Kidney (tissue), 14 donors: Measurements from ENCODE around the gene RPS6KB2. TPM values are rescaled to one million over a fixed set of nuclear protein-coding genes. Genes with fewer than 3 reads are reported as not detected.

Experiments
- DNase-seq, 5 donors: peaks; one replicate each; pipeline ENCODE4 v3.0.0-alpha.2; 2013 to 2020
- FAIRE-seq: peaks from 2 replicates; lab custom pipeline; 2012; peaks lifted over from hg19 to GRCh38; lab: Jason Lieb, UNC
- H3K27ac ChIP-seq, 2 donors: one replicate each; pipeline ENCODE4 v1.7.0; 2013; ENCODE audit warnings: low read depth in 2 of 2, low read length in 2 of 2, inconsistent platforms in 1 of 2
- H3K27me3 ChIP-seq: one replicate; pipeline ENCODE4 v1.7.1; 2013; ENCODE audit warnings: low read length, inconsistent platforms; ENCODE audit not compliant: control insufficient read depth, insufficient read depth
- H3K36me3 ChIP-seq, 3 donors: one replicate each; pipeline versions ENCODE4 v1.7.0 to v1.7.1; 2013; ENCODE audit warnings: low read length in 3 of 3, control low read depth in 1 of 3, inconsistent platforms in 1 of 3; ENCODE audit not compliant: insufficient read depth in 3 of 3, control insufficient read depth in 2 of 3
- H3K4me1 ChIP-seq, 3 donors: one replicate each; pipeline versions ENCODE4 v1.7.0 to v1.7.1; 2013; ENCODE audit warnings: low read length in 3 of 3, inconsistent platforms in 1 of 3, low read depth in 1 of 3; ENCODE audit not compliant: control insufficient read depth in 2 of 3, insufficient read depth in 2 of 3
- H3K4me3 ChIP-seq, 3 donors: one replicate each; pipeline versions ENCODE4 v1.7.0 to v1.8.1; 2013; ENCODE audit warnings: low read length in 3 of 3, control low read depth in 1 of 3, inconsistent platforms in 1 of 3
- H3K9ac ChIP-seq, 3 donors: one replicate each; pipeline versions ENCODE4 v1.7.0 to v1.7.1; 2013; ENCODE audit warnings: low read length in 3 of 3, control low read depth in 1 of 3, inconsistent platforms in 1 of 3
- H3K9me3 ChIP-seq, 3 donors: one replicate each; pipeline versions ENCODE4 v1.7.0 to v1.7.1; 2013; ENCODE audit warnings: low read length in 3 of 3, control low read depth in 1 of 3, inconsistent platforms in 1 of 3; ENCODE audit not compliant: control insufficient read depth in 2 of 3, insufficient read depth in 1 of 3
- intact Hi-C: fragments of 100-400 bp; cut with DNase I; formaldehyde crosslinking; loops from one replicate; pipeline ENCODE4 v1.11.1; 2022
- polyA plus RNA-seq: library from polyadenylated mRNA; stranded (reverse); fragments of 350-450 nt; fragmentation: Illumina TruSeq; extraction: RNeasy Lipid Tissue Mini Kit (QIAGEN cat#74804); gene quantifications from one replicate; pipeline ENCODE4 v1.2.3, GENCODE V29; 2014; ENCODE audit warnings: low read depth, low replicate concordance; ENCODE audit not compliant: insufficient read depth
- total RNA-seq: library from RNA; stranded (reverse); fragmentation: NEBNext Ultra II Directional; extraction: Animal tissue kit (Norgen Biotek cat#: 25700); gene quantifications from one replicate; pipeline ENCODE4 v1.2.1, GENCODE V29; 2021
- TF ChIP-seq, protein P1 (sequence below): IDR thresholded peaks from 3 replicates; pipeline ENCODE4 v1.5.1; 2012; ENCODE audit warnings: mild to moderate bottlenecking, moderate library complexity, borderline replicate concordance; ENCODE audit not compliant: insufficient read depth; ENCODE audit errors: extremely low read depth
- donor health status: control.
- donor health status: control.
- donor health status: control.
- donor health status: control.
- donor health status: control.
- donor health status: DM: yes; HTN: yes; CAD: no.
- donor health status: Normal renal cell carcinoma (clear cell type).

Gene RPS6KB2
- total and polyA plus RNA-seq, 2 donors from 2014 or later: 41.3 to 45.4 TPM

DNA sequence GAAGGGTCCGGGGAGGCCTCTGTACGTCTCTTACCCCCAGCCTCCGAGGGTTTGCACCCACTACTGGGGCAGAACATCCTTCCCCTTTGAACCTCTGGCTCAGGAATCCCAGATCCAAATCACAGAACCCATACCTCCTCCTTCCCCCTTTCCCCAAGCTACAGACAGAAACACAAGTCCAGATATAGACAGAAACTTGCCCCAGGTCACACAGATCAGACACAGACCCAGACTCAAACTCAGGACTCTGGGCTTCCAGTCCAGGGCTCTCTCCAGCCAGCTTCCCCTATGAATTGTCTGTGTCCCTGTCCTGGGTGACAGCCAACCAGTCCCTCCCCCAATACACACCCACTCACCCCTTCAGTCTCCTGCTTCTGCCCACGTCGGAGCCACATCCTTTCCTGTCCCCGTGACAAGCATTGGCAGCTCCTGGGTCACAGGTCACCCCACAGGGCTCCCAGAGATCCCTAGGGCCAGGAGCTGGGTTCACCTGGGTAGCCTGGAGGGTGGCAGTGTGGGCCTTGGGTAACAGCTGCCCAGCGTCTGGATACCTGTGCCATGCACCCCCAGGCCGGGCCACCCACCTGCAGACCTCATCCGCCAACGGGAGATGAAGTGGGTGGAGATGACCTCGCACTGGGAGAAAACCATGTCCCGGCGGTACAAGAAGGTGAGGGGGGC is 23.6 kb upstream of the RPS6KB2 start:
- H3K9ac ChIP-seq: no peak overlapping the region
- TF ChIP-seq, protein P1, sequence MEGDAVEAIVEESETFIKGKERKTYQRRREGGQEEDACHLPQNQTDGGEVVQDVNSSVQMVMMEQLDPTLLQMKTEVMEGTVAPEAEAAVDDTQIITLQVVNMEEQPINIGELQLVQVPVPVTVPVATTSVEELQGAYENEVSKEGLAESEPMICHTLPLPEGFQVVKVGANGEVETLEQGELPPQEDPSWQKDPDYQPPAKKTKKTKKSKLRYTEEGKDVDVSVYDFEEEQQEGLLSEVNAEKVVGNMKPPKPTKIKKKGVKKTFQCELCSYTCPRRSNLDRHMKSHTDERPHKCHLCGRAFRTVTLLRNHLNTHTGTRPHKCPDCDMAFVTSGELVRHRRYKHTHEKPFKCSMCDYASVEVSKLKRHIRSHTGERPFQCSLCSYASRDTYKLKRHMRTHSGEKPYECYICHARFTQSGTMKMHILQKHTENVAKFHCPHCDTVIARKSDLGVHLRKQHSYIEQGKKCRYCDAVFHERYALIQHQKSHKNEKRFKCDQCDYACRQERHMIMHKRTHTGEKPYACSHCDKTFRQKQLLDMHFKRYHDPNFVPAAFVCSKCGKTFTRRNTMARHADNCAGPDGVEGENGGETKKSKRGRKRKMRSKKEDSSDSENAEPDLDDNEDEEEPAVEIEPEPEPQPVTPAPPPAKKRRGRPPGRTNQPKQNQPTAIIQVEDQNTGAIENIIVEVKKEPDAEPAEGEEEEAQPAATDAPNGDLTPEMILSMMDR: no peak
- no peak overlapping the region for H3K27ac ChIP-seq
- H3K9me3 ChIP-seq: no peaks in the 10 kb centered on the region
- no peaks in the 10 kb centered on the region for H3K27me3 ChIP-seq
- peak in 1 of 5 donors; percentile 80 for DNase-seq
- intact Hi-C loops: no loop called here
- no peak for FAIRE-seq
- no peak overlapping the region for H3K4me3 ChIP-seq
- peaks cover 0 to 11% (median 5%) of the 10 kb centered on the region in 3 donors for H3K4me1 ChIP-seq
- no peaks in the 10 kb centered on the region for H3K36me3 ChIP-seq

DNA sequence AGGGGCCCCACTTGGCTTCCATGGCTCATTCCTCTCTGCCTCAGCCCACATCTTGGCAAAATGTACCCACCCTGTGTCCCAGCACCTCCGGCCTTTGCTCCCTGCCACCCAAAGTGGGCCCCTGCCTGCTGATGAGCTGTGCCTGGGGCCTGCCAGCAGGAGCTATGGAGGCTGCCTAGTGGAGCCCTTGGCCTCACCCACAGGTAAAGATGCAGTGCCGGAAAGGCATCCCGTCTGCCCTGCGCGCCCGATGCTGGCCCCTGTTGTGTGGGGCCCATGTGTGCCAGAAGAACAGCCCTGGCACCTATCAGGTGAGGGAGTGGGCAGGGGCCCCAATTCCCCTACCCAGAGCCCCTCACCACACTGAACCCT is 23.1 kb upstream of the RPS6KB2 start:
- Histone ChIP-seq H3K36me3 (no peaks in the 10 kb centered on the region), H3K4me1 (peaks cover 0 to 9% (median 5%) of the 10 kb centered on the region in 3 donors), H3K9me3 (no peaks in the 10 kb centered on the region), H3K27me3 (no peaks in the 10 kb centered on the region), H3K9ac (no peak overlapping the region), H3K27ac (no peak overlapping the region), H3K4me3 (no peak overlapping the region)
- intact Hi-C loops: no loop called here
- TF ChIP-seq, protein P1: no peak
- FAIRE-seq: no peak
- no peak for DNase-seq

DNA sequence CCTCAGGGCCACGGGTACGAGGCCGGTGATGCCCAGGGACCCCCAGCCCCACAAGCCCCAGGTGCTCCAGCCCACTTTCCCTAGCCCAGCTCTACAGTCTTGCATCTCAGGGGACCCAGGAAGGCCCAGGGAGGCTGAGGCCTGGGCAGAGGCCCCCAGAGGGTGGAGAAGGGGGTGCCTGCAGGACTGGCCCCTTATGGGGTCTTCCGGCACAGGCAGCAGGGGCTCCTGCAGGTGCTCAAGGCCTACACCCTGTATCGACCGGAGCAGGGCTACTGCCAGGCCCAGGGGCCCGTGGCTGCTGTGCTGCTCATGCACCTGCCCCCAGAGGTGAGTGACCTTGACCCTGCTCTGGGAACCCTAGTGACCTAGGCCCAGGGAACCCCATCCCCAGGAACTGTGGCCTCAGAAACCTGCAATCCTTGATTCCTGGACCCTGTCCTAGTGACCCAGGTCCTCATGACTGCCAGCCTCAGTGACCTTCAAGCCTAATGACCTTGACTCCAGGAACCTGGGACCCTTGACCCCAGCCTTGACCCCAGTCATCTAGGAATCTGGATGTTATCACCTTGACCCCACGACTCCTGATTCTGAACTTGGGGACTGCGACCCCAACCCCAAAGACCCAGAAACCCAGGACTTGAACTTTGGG is 22.5 kb upstream of the RPS6KB2 start:
- TF ChIP-seq, protein P1: no peak
- peaks cover 0 to 3% (median 2%) of the 10 kb centered on the region in 3 donors for H3K4me1 ChIP-seq
- no peak for FAIRE-seq

More for the DNA sequence above, 22.5 kb upstream of the RPS6KB2 start:
- H3K4me3 ChIP-seq: no peak overlapping the region
- intact Hi-C loops: no loop called here
- DNase-seq: no peak
- no peaks in the 10 kb centered on the region for H3K9me3 ChIP-seq
- no peaks in the 10 kb centered on the region for H3K36me3 ChIP-seq
- no peaks in the 10 kb centered on the region for H3K27me3 ChIP-seq
- H3K27ac ChIP-seq: no peak overlapping the region
- no peak overlapping the region for H3K9ac ChIP-seq
